Activated CD8-positive, alpha-beta T cell treated with anti-CD3 and anti-CD28 coated beads for 36 hours (primary cell): Measurements from ENCODE around the gene KRR1. TPM values are rescaled to one million over a fixed set of nuclear protein-coding genes. Genes with fewer than 3 reads are reported as not detected.

Experiments
- ATAC-seq: fragments of 200-7000 bp; cut with Tn5 transposase; one replicate; pipeline ENCODE4 v1.10.0; 2021; ENCODE audit warnings: mild to moderate bottlenecking, moderate library complexity
- CTCF ChIA-PET: fragments of 350-600 bp; sonication (Branson Sonifier 250); formaldehyde crosslinking; loops from one replicate; lab custom pipeline; 2021; ENCODE audit warnings: antibody characterized with exemption; lab: Charles Lee
- POLR2A ChIA-PET: fragments of 350-600 bp; sonication (Branson Sonifier 250); formaldehyde crosslinking; loops from one replicate; lab custom pipeline; 2021; ENCODE audit warnings: antibody characterized with exemption; lab: Charles Lee
- DNase-seq: peaks from one replicate; pipeline ENCODE4 v3.0.0-alpha.2; 2020
- H3K27ac Mint-ChIP-seq: one replicate; pipeline ENCODE4 v1.8.0; 2021; ENCODE audit warnings: mild to moderate bottlenecking, mixed read lengths
- H3K27me3 Mint-ChIP-seq: one replicate; pipeline ENCODE4 v1.8.0; 2021; ENCODE audit warnings: mixed read lengths
- H3K36me3 Mint-ChIP-seq: one replicate; pipeline ENCODE4 v1.8.0; 2021; ENCODE audit warnings: low read depth, mixed read lengths
- H3K4me1 Mint-ChIP-seq: one replicate; pipeline ENCODE4 v1.8.0; 2021; ENCODE audit warnings: low read depth, mixed read lengths
- H3K4me3 Mint-ChIP-seq: one replicate; pipeline ENCODE4 v1.8.0; 2021; ENCODE audit warnings: mild to moderate bottlenecking, moderate library complexity, mixed read lengths
- H3K9me3 Mint-ChIP-seq: one replicate; pipeline ENCODE4 v1.8.0; 2021; ENCODE audit warnings: mixed read lengths
- intact Hi-C: fragments of 100-400 bp; cut with micrococcal nuclease; formaldehyde crosslinking; loops from one replicate; pipeline ENCODE4 v1.10.0; 2022
- total RNA-seq, 2 experiments: library from RNA; stranded (reverse); gene quantifications; one replicate each; pipeline ENCODE4 v1.2.3, GENCODE V29; 2021
- TF ChIP-seq, protein P1 (sequence below): fragments of 200-600 bp; IDR thresholded peaks from one replicate; pipeline ENCODE4 v1.8.0; 2022; ENCODE audit warnings: antibody characterized with exemption, mild to moderate bottlenecking

The KRR1 gene
- total RNA-seq: 100 to 1,000 TPM; 113 to 121 TPM

- Mint-ChIP-seq H3K27ac (peak within 1 kb of the TSS; percentile 100), H3K27me3 (no peaks in the 10 kb centered on the region), H3K4me1 (peaks cover 33% of the 10 kb centered on the region), H3K36me3 (peaks cover 30% of the 10 kb centered on the region), H3K9me3 (peaks cover 3% of the 10 kb centered on the region), H3K4me3 (peak within 1 kb of the TSS; percentile 99)
- ChIA-PET POLR2A (interaction anchor here (0.6 to 2.6 kb wide), 17 partner anchors 10 to 945 kb away, joined by 3 to 10 read pairs (median 3); partner anchors contain the start of genes GLIPR1, GLIPR1L2 and PHLDA1), CTCF (interaction anchor here (0.7 to 3.5 kb wide), 9 partner anchors 14 to 836 kb away, joined by 3 to 27 read pairs (median 3); partner anchors contain the start of genes BBS10 and PHLDA1)
- intact Hi-C loops: loop anchor here (1.0 kb wide), 2 partner anchors 31 to 526 kb away; partner anchors contain the start of gene GLIPR1
- TF ChIP-seq, protein P1, sequence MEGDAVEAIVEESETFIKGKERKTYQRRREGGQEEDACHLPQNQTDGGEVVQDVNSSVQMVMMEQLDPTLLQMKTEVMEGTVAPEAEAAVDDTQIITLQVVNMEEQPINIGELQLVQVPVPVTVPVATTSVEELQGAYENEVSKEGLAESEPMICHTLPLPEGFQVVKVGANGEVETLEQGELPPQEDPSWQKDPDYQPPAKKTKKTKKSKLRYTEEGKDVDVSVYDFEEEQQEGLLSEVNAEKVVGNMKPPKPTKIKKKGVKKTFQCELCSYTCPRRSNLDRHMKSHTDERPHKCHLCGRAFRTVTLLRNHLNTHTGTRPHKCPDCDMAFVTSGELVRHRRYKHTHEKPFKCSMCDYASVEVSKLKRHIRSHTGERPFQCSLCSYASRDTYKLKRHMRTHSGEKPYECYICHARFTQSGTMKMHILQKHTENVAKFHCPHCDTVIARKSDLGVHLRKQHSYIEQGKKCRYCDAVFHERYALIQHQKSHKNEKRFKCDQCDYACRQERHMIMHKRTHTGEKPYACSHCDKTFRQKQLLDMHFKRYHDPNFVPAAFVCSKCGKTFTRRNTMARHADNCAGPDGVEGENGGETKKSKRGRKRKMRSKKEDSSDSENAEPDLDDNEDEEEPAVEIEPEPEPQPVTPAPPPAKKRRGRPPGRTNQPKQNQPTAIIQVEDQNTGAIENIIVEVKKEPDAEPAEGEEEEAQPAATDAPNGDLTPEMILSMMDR: no peak
- DNase-seq: peak; percentile 95
- peak; percentile 97 for ATAC-seq
Observed at GRCh38 chr12:75511116-75512048, at the start of gene KRR1. Gene KRR1, minus strand, starts transcription at chr12:75511609. Its CDS starts 12 bp downstream, at chr12:75511597.

GRCh38 chr12:75560167-75560566, 48.8 kb upstream of the KRR1 start:
- intact Hi-C loops: no loop called here

DNA sequence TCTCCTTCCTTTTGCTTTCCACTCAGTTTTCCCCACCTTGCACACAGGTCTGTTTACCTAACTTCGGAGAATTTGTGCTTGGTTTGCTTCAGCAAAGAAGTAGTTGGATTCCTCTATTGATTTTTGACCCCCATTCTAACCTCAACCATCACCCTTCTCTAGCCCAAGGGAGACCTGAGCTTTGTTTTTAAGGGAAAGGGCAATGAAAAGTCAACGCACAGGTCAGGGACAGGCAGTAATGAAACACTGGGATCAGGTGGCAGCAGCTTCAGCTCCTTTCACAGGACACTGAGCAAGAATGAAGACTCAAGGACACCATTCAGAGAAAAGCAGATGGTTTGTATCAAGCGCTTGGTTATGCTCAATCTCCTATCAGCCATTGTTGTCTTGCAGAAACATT, 46.9 kb upstream of the KRR1 start:
- H3K27ac Mint-ChIP-seq: no peak overlapping the region
- TF ChIP-seq, protein P1: no peak
- no peak for DNase-seq
- H3K9me3 Mint-ChIP-seq: no peaks in the 10 kb centered on the region
- H3K4me1 Mint-ChIP-seq: peaks cover 3% of the 10 kb centered on the region
- CTCF ChIA-PET: no interaction called here
- H3K4me3 Mint-ChIP-seq: no peak overlapping the region
- H3K36me3 Mint-ChIP-seq: no peaks in the 10 kb centered on the region
- POLR2A ChIA-PET: no interaction called here
- peaks cover 23% of the 10 kb centered on the region for H3K27me3 Mint-ChIP-seq
- intact Hi-C loops: no loop called here
- no peak for ATAC-seq

More at GRCh38 chr12:75560167-75560566, 48.8 kb upstream of the KRR1 start:
- Mint-ChIP-seq H3K4me1 (peaks cover 3% of the 10 kb centered on the region), H3K27me3 (peaks cover 25% of the 10 kb centered on the region), H3K4me3 (no peak overlapping the region), H3K9me3 (no peaks in the 10 kb centered on the region), H3K36me3 (no peaks in the 10 kb centered on the region), H3K27ac (no peak overlapping the region)
- ATAC-seq (no peak), DNase-seq (no peak)
- CTCF ChIA-PET: interaction anchor here (0.7 kb wide), 1 partner anchor 743 kb away, joined by 3 read pairs; no protein-coding TSS in a partner anchor
- POLR2A ChIA-PET: no interaction called here
- TF ChIP-seq, protein P1: no peak

DNA sequence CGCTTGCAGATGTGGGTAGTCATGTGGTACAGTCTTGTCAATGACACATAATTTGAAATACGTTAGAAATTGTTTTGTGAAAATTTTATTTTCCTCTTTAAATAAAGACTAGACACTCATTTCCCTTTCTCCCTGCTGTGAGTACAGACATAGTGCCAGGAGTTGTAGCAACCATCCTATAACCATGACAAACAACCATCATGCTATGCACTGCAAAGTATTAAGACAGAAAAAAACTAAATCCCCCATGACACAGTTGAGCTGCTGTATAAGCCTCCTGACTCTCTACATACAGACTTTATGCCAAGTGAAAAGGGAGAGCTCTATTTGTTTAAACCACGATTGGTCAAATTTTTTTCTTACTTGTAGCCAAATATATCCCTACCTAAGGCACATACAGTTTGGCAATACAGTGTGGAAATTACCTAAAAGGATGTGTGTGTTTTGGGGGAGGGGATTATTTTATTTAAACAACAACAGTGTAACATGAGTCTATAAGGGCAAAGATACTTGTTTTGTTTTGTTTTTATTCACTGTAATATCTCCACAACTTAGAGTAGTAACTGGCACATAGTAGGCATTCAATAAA, 45.0 kb upstream of the KRR1 start:
- no peak for ATAC-seq
- DNase-seq: no peak
- TF ChIP-seq, protein P1: no peak
- Mint-ChIP-seq H3K27ac (no peak overlapping the region), H3K4me3 (no peak overlapping the region), H3K36me3 (no peaks in the 10 kb centered on the region), H3K27me3 (peaks cover 19% of the 10 kb centered on the region), H3K9me3 (no peaks in the 10 kb centered on the region), H3K4me1 (peaks cover 3% of the 10 kb centered on the region)
- intact Hi-C loops: no loop called here
- CTCF ChIA-PET: no interaction called here
- POLR2A ChIA-PET: no interaction called here
